ENCODE results near the gene CXCR1.
"Not testable (repeated sequence)": the region's sequence is repeated elsewhere in the genome, so short reads cannot be mapped to it uniquely, and the experiment has no call there.

CXCR1 gene

DNA sequence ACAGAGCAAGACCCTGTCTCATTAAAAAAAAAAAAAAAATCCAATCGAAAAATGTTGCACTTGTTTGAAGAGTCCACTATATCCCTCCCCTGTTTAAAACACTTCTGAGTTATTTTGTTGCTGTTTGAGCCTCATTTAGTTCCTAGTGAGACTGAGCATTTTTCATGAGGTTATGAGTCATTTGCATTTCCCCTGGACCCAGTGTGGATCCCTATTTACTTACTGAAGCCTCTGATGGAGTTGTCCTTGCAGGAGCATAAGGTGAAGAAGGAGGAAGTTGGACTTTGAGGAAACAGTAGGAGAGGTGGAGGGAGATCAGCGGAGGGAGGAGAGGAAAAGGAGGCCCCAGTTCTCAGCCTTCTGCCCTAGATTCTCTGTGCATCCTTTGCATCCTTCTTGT, 5.1 kb downstream of the CXCR1 start:
- no peak for DNase-seq (ENCODE audit: low read depth)

DNA sequence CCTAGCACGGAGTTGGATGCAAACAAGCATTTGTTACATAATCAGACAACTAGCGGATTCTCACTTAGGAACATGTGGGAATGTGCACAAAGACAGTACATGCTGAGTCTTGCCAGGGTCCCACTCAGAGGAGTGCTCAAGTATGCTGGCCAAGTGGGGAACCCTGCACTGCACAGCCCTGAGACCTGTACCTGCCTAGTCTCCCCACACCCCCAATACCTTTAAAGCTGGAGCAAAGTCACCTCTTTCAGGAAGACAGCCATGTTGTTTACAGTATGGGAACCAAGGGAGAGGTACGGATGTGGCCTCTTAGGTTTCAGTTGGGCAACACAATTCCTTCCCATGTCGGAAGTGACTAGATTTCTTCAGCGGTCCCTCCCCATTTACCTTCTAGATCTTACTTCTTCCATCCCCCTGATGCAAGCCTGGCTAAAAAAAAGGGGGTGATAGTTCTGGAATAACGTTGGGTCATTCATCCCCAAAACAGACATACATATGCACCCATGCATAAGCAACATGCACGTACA, 10.7 kb downstream of the CXCR1 start:
- no peak for DNase-seq (ENCODE audit: low read depth)

DNA sequence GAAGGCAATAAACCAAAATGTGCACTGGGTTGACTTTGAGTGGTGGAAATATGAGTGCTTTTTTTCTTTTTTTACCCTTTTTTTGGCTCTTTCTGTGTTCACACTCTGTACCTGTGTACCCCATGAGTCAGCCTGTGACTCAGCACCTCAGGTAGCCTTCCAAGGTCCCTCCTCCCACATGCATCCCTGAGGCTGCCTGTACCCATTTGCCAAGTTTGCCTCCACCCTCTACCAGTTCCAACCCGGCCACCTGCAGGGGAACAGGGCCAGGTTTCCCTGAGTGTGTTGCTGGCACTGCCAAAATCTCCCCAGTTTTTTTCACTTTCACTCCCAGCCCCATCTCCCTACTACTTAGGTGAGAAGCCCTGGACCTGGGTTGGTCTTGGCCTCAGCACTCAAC, 14.0 kb downstream of the CXCR1 start:
- no peak for DNase-seq (ENCODE audit: low read depth)

DNA sequence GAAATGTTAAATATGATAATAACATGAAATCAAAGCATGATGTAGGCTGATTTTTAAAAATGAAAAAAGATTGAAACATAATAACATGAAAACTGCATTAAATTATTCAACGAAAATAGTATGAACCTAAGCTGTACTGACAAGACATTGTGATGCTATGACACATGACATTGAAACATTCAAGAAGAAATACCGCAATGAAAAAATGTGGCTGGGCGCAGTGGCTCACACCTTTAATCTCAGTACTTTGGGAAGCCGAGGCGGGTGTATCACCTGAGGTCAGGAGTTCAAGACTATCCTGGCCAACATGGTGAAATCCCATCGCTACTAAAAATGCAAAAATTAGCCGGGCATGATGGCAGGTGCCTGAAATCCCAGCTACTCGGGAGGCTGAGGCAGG, 14.6 kb downstream of the CXCR1 start:
- DNase-seq (ENCODE audit: low read depth): no peak

DNA sequence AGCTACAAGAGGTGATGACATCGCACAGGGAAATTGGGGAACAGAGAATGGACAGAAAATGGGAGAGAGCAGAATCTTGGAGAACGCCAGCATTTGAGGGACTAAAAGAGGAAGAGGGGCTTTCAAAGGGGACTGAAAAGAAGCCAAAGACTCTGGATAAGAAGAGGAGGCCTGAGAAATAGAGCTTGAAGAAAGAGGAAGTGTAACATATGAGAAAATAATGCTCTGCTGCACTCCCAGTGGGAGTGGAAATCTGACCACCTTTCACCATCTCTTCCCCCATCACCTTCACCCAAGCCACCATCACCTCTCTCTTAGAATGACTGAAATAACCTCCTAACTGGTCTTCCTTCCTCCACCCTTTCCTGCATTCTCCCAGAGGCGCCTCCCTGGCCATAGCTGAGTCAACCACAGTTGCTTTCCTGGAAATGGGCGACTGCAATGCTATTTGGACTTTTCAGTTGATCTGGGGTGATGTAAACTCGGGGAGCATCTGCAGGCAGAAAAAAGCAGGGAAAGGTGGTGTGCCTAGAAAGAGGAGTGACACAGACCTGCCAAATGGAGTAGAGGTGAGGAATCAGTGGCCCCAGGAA, 16.8 kb downstream of the CXCR1 start:
- no peak for DNase-seq (ENCODE audit: low read depth)

DNA sequence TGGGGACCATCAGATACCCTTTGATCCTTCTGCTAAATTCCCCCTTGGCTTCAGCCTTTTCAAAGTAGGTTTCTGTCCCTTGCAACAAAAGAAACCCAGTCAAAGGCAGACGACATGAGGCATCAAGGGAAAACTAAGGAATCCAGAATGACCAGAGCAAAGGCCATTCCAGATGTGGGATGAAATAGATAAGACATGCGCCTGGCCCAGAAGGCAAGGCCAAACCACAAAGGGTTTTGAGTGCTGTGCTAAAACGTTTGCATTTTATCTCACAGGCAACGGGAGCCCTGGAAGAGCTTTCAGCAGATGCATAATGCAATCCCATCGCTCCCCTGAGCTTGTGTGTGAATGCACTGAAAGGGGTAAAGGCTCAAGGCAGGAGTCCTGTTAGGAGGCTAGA, 17.7 kb downstream of the CXCR1 start:
- DNase-seq (ENCODE audit: low read depth): no peak

DNA sequence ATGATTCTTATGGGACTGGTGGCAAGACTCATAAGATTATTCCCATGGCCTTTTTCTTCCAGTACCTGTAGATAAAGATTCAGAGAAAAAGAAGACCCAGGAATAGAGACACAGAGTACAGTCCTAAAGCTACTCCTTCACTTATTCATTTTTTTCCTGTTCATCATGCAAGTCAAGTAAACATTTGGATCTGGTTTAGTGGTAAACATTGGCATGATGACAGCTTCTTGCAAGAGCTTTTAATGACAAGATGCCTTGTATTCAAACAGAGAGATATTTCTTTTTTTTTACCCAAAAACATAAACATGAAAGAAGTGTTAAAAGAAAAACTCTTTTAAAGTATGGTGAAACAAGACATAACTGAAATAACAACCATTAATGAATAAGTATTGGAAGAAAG, 20.7 kb downstream of the CXCR1 start:
- DNase-seq (ENCODE audit: low read depth): no peak

DNA sequence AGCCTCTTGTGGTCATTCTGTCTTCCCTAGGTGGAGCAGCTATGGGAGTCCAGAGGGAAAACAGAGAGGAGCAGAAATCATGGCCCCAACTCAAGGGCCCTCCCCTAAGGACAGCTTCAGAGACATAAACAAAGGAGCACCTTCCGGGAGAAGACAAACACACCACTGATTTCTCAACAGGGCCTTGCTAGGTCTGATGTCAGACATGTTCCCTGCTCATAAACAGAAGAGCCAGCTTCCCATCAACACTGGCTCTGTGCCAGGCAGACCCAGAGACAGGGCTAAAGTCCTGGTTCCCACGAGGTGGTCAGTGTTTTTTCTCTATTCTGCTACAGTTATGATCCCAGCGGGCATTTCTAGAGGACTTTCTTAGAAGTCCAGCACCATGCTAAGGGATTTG, 21.6 kb downstream of the CXCR1 start:
- DNase-seq (ENCODE audit: low read depth): no peak

DNA sequence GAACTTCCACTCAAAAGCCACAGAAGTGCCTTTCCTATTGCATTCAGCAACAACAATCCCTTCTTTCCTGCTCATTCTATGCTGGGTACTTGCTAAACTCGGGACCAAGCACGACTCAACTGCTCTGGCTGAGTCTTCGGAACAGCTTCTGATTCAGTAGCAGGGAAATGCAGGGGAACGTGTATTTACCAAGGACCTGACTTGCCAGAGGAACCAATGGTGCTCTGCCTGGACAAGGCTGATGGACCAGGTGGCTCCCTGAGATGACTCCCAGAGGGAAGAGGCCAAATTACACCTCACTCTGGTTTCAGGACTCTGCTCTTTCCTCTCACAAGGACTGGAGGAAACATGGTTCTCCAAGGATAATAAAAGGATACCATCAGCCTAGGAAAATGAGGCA, 28.7 kb downstream of the CXCR1 start:
- DNase-seq (ENCODE audit: low read depth): no peak

DNA sequence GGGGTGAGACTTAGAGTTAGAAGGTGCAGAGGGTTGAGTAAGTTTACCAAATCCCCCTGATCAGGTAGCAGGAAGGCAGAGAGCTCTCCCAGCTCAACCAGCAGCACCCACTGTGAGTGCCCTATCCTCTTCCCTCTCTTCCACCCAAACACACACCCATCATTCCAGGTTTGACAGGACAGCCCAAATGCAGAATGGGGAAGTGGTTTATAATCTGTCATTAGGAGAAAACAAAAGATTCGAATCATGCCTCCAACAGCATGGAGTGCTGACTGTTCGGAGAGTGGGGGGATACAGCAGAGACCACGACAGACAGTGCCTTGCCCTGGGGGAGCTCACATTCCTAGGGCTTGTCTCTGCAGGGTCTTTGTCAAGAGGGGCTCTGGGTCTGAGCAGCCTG, 29.2 kb downstream of the CXCR1 start:
- DNase-seq (ENCODE audit: low read depth): no peak

DNA sequence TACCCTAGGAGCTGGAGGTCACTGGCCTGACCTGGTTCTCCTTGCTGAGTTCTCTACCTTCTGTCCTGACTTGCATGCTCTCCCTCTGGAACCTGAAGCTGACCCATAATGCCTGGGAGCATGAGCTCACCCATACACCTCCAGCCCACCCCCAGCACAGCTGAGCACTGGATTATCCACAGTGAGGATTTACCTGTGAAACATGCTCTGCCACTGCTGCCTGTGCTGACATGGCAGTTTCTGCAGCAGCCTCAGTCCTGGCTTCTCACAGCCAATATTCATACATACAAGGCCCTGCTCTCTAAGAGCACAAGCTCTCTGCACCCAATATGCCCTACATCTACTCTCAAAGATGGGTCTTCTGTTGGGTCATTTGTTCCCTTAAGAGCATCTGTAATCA, 35.9 kb downstream of the CXCR1 start:
- no peak for DNase-seq (ENCODE audit: low read depth)

DNA sequence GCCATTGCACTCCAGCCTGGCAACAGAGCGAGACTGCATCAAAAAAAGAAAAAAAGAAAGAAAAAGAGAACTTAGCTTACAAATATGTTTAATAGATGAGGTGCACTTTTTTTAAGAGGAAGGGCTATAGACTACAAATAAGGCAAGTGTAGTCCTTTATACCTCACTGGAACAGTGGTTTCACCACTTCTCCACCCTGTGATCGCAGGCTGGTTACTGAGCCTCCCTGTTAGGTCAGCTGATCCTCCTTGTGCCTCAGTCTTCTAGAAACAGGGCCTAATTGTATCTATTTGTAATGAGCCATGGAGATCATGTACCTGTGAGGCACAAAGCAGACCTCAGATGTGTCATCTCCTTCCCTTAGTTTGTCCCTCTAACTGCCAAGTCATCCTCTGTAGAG, 36.4 kb downstream of the CXCR1 start:
- DNase-seq (ENCODE audit: low read depth): no peak

DNA sequence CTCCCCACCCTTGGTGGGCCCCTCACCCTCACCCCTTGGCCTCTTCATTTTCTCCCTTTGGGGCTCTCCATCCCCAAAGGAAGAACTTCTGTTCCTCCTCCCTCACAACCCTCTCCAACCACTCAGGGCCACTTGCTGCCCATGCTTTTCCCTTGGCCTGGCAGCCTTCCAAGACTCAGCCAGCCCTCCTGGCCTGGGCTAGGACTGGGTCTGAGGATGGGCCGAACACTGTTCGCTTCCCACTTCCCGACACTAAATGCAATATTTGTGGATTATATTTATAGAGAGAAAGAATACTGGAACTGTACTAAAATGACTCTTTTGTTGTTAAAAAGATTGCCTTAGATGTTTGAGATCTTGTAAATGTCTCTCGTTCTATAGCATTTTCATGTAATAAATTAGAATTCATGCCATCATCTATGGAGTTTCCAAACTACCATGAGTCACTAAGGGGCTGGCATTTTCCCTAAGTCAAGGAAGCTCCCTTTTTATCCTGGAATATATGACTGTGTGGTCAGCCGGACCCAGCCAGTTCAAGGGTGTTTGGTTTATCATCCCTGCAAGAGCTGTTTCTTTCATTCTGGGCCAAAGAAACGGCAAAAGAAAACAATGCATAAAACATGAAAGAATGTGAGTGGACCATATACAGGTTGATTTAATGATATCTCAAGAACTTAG, 37.2 kb downstream of the CXCR1 start:
- DNase-seq (ENCODE audit: low read depth): no peak

DNA sequence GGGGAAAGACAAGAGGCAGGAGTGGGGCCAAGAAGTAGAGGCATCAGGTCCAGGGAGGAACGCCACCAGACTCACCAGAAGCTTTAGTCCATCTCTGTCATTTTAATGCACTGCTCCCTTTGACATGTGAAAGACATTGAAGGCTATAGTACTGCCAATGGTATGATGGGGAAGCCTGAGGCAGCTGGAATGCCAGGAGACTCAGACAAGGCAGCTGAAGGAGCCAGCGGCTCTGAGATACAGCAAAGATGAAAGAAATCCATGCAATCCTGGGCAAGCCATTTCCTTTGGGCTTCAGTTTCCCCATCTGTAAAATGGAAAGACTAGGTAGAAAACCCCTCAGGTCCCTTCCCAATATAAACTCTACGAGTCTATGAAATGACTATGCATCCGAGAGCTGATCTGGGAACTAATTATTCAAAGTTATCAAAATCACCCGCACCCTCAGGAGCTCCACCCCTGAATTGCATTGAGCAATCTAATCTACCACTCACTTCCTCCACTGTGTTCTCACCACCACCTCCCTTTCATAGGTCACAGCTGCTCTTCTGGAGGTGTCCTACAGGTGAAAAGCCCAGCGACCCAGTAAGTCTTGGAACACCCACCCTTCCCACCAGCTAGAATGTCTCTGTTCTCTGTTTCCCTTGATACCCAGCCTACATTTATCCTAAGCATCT, 37.8 kb downstream of the CXCR1 start:
- no peak for DNase-seq (ENCODE audit: low read depth)

DNA sequence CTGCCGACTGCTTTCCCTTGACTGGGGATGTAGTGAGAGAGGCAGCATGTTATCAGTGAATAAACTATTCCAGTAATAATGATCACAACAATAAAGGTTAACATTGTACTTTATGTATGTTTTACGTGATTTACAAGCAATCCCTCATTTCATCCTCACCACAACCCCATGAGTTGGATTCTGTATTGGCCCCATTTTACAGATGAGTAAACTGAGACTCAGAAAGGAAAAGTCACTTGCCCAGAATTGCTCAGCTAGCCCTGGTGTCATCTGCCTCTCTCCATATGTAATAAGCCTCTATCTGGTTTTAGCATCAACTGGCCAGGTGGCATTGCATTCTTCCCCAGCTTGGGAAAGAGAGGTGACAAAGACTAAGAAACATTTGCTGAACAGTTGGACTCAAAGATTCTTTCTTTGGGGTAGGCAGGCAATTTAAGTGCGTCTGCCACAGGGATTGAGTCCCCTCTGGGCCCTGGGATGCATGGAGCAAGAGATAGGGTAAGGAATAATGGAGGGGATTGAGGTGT, 38.8 kb downstream of the CXCR1 start:
- no peak for DNase-seq (ENCODE audit: low read depth)

DNA sequence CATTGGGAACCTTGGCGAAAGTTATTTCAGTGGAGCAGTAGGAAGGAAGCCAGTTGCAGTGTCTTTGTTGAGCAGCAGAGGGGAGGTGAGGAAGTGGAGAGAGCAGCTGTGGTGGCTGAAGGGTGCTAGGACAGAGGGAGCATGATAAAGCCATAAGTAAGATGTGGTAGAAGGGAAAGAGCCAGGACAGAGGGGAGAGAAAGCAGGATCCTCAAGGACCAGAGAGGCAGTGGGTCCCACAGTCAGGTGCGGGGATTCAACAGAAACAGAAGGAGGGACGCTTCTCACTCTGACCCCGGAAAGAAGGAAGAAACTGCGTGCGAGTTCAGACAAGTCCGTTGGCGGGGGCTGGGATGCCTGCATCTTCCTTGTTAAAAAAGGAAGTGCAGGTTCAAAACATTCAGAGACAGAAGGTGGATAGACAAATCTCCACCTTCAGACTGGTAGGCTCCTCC, 41.1 kb downstream of the CXCR1 start, which contains the start of gene CXCR2:
CXCR2 (plus strand) TSS at position 403 of the 455 bp plus-strand sequence. CDS start 8,774 bp downstream, outside the sequence.
- no peak for DNase-seq (ENCODE audit: low read depth)

DNA sequence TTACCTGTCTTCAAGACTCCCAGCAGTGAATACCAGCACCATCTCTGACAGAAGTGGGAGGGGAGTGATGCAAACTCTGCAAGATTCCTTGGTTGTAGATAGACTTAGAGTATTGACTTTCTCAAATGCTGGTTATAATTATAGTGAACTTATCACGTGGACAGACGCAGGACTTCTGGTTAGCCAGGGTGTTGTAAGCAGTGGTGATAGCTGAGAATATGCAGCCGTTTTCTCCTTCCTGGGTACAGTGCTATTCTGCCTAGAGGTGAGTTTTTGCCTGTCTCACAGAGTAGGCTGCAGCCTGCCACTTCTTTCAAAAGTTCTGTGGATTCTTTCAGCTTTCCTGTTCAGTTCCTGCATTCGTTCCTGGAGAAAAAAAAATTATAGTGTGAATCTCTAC, 41.7 kb downstream of the CXCR1 start:
- no peak for DNase-seq (ENCODE audit: low read depth)

DNA sequence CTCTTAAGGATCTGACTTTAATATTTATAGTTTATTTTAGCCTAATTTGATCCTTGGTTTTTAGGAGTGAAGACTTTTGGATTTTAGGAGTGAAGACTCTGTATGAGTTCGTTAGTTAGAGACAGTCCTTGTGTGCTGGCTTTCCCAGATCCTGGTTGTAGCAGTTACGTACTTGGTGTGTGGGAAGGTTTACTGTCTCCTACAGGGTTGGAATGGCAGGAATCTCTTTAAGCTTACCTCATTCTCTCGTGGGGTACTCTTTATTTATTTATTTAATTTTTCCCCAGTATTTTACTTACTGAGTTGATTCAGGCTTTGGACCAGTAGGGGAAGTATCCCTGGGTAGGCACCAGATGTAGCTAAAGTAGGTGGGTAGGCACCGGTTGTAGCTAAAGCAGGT, 42.8 kb downstream of the CXCR1 start:
- DNase-seq (ENCODE audit: low read depth): no peak

DNA sequence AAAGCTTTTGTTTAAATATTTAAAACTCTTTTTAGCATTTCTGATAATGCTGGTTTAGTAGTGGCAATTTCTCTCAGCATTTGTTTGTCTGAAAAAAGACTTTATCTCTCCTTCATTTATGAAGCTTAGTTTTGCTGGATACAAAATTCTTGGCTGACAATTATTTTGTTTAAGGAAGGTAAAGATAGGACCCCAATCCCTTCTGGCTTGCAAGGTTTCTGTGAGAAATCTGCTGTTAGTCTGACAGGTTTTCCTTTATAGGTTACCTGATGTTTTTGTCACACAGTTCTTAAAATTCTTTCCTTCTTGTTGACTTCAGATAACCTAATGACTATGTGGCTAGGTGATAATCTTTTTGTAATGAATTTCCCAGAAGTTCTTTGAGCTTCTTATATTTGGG, 44.5 kb downstream of the CXCR1 start:
- not testable (repeated sequence) for DNase-seq (ENCODE audit: low read depth)

DNA sequence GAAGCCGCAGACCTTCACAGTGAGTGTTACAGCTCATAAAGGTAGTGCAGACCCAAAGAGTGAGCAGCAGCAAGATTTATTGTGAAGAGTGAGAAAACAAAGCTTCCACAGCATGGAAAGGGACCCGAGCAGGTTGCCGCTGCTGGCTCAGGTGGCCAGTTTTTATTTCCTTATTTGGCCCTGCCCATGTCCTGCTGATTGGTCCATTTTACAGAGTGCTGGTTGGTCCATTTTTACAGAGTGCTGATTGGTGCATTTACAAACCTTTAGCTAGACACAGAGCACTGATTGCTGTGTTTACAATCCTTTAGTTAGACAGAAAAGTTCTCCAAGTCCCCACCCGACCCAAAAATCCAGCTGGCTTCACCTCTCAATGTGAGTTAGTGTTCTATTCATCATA, 45.0 kb downstream of the CXCR1 start:
- not testable (repeated sequence) for DNase-seq (ENCODE audit: low read depth)
